GM18511 (cell line): ENCODE data around the gene SLAMF6.
A peak's percentile ranks its signal among the peaks of the same experiment; 100 is the strongest.

Source experiments
- ATAC-seq: cut with Tn5 transposase; IDR thresholded peaks from one replicate; pipeline ENCODE4 v1.9.1; 2021; ENCODE audit warnings: mild to moderate bottlenecking, moderate library complexity; ENCODE audit not compliant: unreplicated experiment

The SLAMF6 gene

GRCh38 chr1:160437432-160438316 is 85.4 kb downstream of the SLAMF6 start:
- peak; percentile 91 for ATAC-seq

- no peak for ATAC-seq
These were observed 86.1 kb downstream of the SLAMF6 start for GRCh38 chr1:160436966-160437365.
